HepG2 (cell line): ENCODE measurements around the gene PCYOX1L. TPM values are rescaled to one million over a fixed set of nuclear protein-coding genes. Genes with fewer than 3 reads are reported as not detected.

Experiments used
- BHLHE40 ChIP-seq: IDR thresholded peaks from 2 replicates; pipeline ENCODE4 v1.6.1; 2011; ENCODE audit warnings: low read length, improper control_type of control experiment
- HNRNPL ChIP-seq: fragments of 200-400 bp; formaldehyde crosslinking; IDR thresholded peaks from 2 replicates; pipeline ENCODE4 v1.6.1; 2017; ENCODE audit warnings: mild to moderate bottlenecking, low read depth, low read length
- IRX3 ChIP-seq: sonication (generic); formaldehyde crosslinking; IDR thresholded peaks from 2 replicates; pipeline ENCODE4 v1.8.1; 2023; ENCODE audit warnings: mild to moderate bottlenecking, low read depth, missing genetic modification reagents, borderline replicate concordance
- ISX ChIP-seq: sonication (generic); formaldehyde crosslinking; conservative IDR thresholded peaks from 2 replicates; pipeline ENCODE4 v1.5.0; 2020; ENCODE audit warnings: missing genetic modification reagents
- NR2C2 ChIP-seq: sonication (generic); formaldehyde crosslinking; IDR thresholded peaks from 2 replicates; pipeline ENCODE4 v1.4.0; 2020; ENCODE audit warnings: missing genetic modification reagents, mild to moderate bottlenecking, moderate library complexity, borderline replicate concordance
- SOX13 ChIP-seq, 3 experiments: fragments of 450-650 bp in 1 of 3; sonication (generic) in 1 of 3; formaldehyde crosslinking in 1 of 3; IDR thresholded peaks in 2 of 3; conservative IDR thresholded peaks in 1 of 3; 2 replicates each; pipeline versions ENCODE4 v1.5.0 to v1.6.1; 2016 to 2020; ENCODE audit warnings: antibody characterized with exemption in 1 of 3, mild to moderate bottlenecking in 1 of 3, missing compliant biosample characterization in 1 of 3, missing genetic modification reagents in 1 of 3, moderate library complexity in 1 of 3
- SYNCRIP ChIP-seq: fragments of 200-400 bp; formaldehyde crosslinking; IDR thresholded peaks from 2 replicates; pipeline ENCODE4 v1.6.1; 2018; ENCODE audit warnings: mild to moderate bottlenecking, low read depth, low read length; ENCODE audit not compliant: insufficient read depth
- THAP11 ChIP-seq: IDR thresholded peaks from 2 replicates; pipeline ENCODE4 v1.6.1; 2016; ENCODE audit warnings: missing biosample characterization, missing genetic modification reagents
- ZEB1 ChIP-seq: IDR thresholded peaks from 2 replicates; pipeline ENCODE4 v1.6.1; 2012; ENCODE audit warnings: mild to moderate bottlenecking, low read depth, inconsistent platforms; ENCODE audit not compliant: insufficient replicate concordance
- ZFP36L1 ChIP-seq: sonication (generic); formaldehyde crosslinking; IDR thresholded peaks from 2 replicates; pipeline ENCODE4 v1.8.0; 2022; ENCODE audit warnings: mild to moderate bottlenecking, missing genetic modification reagents, moderate library complexity
- ZNF20 ChIP-seq: sonication (generic); formaldehyde crosslinking; IDR thresholded peaks from 2 replicates; pipeline ENCODE4 v1.4.0; 2020; ENCODE audit warnings: mild to moderate bottlenecking, moderate library complexity, missing genetic modification reagents
- ZNF350 ChIP-seq: sonication (generic); formaldehyde crosslinking; IDR thresholded peaks from 2 replicates; pipeline ENCODE4 v1.4.0; 2020; ENCODE audit warnings: mild to moderate bottlenecking, low read depth, missing genetic modification reagents, borderline replicate concordance
- ZNF709 ChIP-seq: sonication (generic); formaldehyde crosslinking; IDR thresholded peaks from 2 replicates; pipeline ENCODE4 v1.5.0; 2020; ENCODE audit warnings: mild to moderate bottlenecking, missing genetic modification reagents
- ZSCAN31 ChIP-seq: sonication (generic); formaldehyde crosslinking; IDR thresholded peaks from 2 replicates; pipeline ENCODE4 v1.5.0; 2020; ENCODE audit warnings: low read depth, mild to moderate bottlenecking, missing genetic modification reagents
- polyA plus RNA-seq, 8 experiments: library from polyadenylated mRNA; depleted of rRNA in 3 of 8; stranded (reverse) in 7 of 8; unstranded in 1 of 8; fragments of >200 nt; fragmentation: Illumina TruSeq in 4 of 8; extraction: Trizol in 4 of 8; gene quantifications; 2 replicates each; pipeline versions ENCODE4 v1.2.1 to v1.2.3, GENCODE V29; 2011 to 2016; ENCODE audit warnings: low read depth in 4 of 8, missing spikeins in 1 of 8, mixed read lengths in 1 of 8; ENCODE audit not compliant: insufficient read depth in 1 of 8
- total RNA-seq, 5 experiments: library from RNA; depleted of rRNA; stranded (reverse); fragments of >200 nt; fragmentation: Illumina TruSeq; extraction: Trizol; gene quantifications; 2 replicates each; pipeline ENCODE4 v1.2.3, GENCODE V29; 2016; ENCODE audit warnings: low read depth in 1 of 5
- TF ChIP-seq, protein P1 (sequence below): sonication (generic); formaldehyde crosslinking; IDR thresholded peaks from 2 replicates; pipeline ENCODE4 v1.4.0; 2020; ENCODE audit warnings: mild to moderate bottlenecking, missing genetic modification reagents
- TF ChIP-seq, protein P2 (sequence below): sonication (generic); formaldehyde crosslinking; IDR thresholded peaks from 2 replicates; pipeline ENCODE4 v1.8.0; 2022; ENCODE audit warnings: missing genetic modification reagents, mild to moderate bottlenecking, inconsistent platforms, borderline replicate concordance
- TF ChIP-seq, protein P3 (sequence below): sonication (generic); formaldehyde crosslinking; IDR thresholded peaks from 2 replicates; pipeline ENCODE4 v1.4.0; 2020; ENCODE audit warnings: missing genetic modification reagents
- TF ChIP-seq, protein P4 (sequence below): sonication (generic); formaldehyde crosslinking; IDR thresholded peaks from 2 replicates; pipeline ENCODE4 v1.5.0; 2020; ENCODE audit warnings: mild to moderate bottlenecking, missing genetic modification reagents, borderline replicate concordance

PCYOX1L gene
- total and polyA plus RNA-seq, 2 of the 13 experiments (the other 11 are each of a cell fraction or from before 2014, with no cell fraction given): 1.00 to 3.7 TPM

DNA sequence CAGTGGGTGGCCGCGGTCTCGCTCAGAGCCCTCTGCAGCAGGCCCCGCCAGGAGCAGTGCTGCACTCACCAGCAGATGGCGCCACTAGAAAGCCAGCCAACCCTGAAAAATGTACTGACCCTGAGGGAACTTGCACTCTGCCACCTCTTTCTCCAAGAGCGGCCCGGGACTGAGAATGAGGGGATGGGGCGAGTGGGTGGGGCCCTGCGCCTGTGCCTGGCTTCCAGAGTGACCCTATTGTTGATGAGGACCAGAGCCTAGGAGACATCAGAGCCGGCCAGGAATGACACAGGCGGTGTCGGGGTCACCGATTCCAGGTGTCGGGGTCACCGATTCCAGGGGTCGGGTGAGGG lies 24.1 kb downstream of the PCYOX1L start (continued):
- TF ChIP-seq THAP11 (CRISPR knock-in tag): no peak
- TF ChIP-seq, protein P1, sequence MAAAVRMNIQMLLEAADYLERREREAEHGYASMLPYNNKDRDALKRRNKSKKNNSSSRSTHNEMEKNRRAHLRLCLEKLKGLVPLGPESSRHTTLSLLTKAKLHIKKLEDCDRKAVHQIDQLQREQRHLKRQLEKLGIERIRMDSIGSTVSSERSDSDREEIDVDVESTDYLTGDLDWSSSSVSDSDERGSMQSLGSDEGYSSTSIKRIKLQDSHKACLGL (CRISPR knock-in tag): no peak
- no peak for TF ChIP-seq SOX13 (IDR thresholded peaks at IDR 0.05)
- no peak for TF ChIP-seq SOX13 (CRISPR knock-in tag; conservative IDR thresholded peaks at IDR 0.05 in 1 of 2, IDR thresholded peaks at IDR 0.05 in 1 of 2)
- TF ChIP-seq ZEB1: no peak
- TF ChIP-seq, protein P2, sequence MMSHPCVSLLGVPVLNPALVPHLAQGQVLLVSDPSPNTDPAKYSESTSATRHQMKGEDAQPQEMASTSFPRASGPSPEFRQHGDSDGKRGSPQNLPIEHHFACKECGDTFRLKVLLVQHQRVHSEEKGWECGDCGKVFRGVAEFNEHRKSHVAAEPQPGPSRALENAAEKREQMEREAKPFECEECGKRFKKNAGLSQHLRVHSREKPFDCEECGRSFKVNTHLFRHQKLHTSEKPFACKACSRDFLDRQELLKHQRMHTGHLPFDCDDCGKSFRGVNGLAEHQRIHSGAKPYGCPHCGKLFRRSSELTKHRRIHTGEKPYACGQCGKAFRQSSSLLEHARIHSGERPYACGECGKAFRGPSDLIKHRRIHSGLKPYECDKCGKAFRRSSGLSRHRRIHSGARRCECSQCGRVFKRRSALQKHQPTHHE: no peak
- no peak for TF ChIP-seq SYNCRIP
- TF ChIP-seq, protein P3, sequence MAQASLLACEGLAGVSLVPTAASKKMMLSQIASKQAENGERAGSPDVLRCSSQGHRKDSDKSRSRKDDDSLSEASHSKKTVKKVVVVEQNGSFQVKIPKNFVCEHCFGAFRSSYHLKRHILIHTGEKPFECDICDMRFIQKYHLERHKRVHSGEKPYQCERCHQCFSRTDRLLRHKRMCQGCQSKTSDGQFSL (CRISPR knock-in tag): no peak
- no peak for TF ChIP-seq ZNF20 (CRISPR knock-in tag)
- TF ChIP-seq ISX: no peak
- TF ChIP-seq ZFP36L1 (CRISPR knock-in tag): no peak
- TF ChIP-seq BHLHE40: 0 out of 2 replicates have a peak, but pooled peaks have one; percentile 7
- TF ChIP-seq NR2C2 (CRISPR knock-in tag): no peak
- no peak for TF ChIP-seq IRX3 (CRISPR knock-in tag)
- TF ChIP-seq ZNF709 (CRISPR knock-in tag): no peak
- TF ChIP-seq ZSCAN31 (CRISPR knock-in tag): 0 out of 2 replicates have a peak, but pooled peaks have one; percentile 61
- TF ChIP-seq ZNF350 (CRISPR knock-in tag): no peak; the same call in 1 of the 2 replicates
- no peak for TF ChIP-seq HNRNPL
- TF ChIP-seq, protein P4, sequence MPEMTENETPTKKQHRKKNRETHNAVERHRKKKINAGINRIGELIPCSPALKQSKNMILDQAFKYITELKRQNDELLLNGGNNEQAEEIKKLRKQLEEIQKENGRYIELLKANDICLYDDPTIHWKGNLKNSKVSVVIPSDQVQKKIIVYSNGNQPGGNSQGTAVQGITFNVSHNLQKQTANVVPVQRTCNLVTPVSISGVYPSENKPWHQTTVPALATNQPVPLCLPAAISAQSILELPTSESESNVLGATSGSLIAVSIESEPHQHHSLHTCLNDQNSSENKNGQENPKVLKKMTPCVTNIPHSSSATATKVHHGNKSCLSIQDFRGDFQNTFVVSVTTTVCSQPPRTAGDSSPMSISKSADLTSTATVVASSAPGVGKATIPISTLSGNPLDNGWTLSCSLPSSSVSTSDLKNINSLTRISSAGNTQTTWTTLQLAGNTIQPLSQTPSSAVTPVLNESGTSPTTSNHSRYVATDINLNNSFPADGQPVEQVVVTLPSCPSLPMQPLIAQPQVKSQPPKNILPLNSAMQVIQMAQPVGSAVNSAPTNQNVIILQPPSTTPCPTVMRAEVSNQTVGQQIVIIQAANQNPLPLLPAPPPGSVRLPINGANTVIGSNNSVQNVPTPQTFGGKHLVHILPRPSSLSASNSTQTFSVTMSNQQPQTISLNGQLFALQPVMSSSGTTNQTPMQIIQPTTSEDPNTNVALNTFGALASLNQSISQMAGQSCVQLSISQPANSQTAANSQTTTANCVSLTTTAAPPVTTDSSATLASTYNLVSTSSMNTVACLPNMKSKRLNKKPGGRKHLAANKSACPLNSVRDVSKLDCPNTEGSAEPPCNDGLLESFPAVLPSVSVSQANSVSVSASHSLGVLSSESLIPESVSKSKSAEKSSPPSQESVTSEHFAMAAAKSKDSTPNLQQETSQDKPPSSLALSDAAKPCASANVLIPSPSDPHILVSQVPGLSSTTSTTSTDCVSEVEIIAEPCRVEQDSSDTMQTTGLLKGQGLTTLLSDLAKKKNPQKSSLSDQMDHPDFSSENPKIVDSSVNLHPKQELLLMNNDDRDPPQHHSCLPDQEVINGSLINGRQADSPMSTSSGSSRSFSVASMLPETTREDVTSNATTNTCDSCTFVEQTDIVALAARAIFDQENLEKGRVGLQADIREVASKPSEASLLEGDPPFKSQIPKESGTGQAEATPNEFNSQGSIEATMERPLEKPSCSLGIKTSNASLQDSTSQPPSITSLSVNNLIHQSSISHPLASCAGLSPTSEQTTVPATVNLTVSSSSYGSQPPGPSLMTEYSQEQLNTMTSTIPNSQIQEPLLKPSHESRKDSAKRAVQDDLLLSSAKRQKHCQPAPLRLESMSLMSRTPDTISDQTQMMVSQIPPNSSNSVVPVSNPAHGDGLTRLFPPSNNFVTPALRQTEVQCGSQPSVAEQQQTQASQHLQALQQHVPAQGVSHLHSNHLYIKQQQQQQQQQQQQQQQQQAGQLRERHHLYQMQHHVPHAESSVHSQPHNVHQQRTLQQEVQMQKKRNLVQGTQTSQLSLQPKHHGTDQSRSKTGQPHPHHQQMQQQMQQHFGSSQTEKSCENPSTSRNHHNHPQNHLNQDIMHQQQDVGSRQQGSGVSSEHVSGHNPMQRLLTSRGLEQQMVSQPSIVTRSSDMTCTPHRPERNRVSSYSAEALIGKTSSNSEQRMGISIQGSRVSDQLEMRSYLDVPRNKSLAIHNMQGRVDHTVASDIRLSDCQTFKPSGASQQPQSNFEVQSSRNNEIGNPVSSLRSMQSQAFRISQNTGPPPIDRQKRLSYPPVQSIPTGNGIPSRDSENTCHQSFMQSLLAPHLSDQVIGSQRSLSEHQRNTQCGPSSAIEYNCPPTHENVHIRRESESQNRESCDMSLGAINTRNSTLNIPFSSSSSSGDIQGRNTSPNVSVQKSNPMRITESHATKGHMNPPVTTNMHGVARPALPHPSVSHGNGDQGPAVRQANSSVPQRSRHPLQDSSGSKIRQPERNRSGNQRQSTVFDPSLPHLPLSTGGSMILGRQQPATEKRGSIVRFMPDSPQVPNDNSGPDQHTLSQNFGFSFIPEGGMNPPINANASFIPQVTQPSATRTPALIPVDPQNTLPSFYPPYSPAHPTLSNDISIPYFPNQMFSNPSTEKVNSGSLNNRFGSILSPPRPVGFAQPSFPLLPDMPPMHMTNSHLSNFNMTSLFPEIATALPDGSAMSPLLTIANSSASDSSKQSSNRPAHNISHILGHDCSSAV (CRISPR knock-in tag): no peak
